Uterus (tissue), 4 donors: Measurements from ENCODE around the gene RENBP. TPM values are rescaled to one million over a fixed set of nuclear protein-coding genes. Genes with fewer than 3 reads are reported as not detected.

Experiments used
- DNase-seq, 2 donors: peaks; one replicate each; pipeline ENCODE4 v3.0.0-alpha.2; 2019 to 2020
- H3K27ac ChIP-seq, 2 donors: fragments of 200-600 bp; sonication (generic); 1 replicate in 1 of 2; 2 replicates in 1 of 2; pipeline ENCODE4 v1.5.1; 2016 to 2018
- H3K27me3 ChIP-seq, 2 donors: fragments of 200-600 bp; sonication (generic); one replicate each; pipeline ENCODE4 v1.5.1; 2018 to 2019; ENCODE audit warnings: control low read depth in 1 of 2
- H3K36me3 ChIP-seq, 2 donors: fragments of 200-600 bp; sonication (generic); one replicate each; pipeline ENCODE4 v1.5.1; 2019; ENCODE audit warnings: control low read depth in 1 of 2
- H3K4me1 ChIP-seq, 2 donors: fragments of 200-600 bp; sonication (generic); one replicate each; pipeline ENCODE4 v1.5.1; 2018 to 2019; ENCODE audit warnings: control low read depth in 1 of 2
- H3K4me3 ChIP-seq, 2 donors: fragments of 200-600 bp; sonication (generic); 1 replicate in 1 of 2; 2 replicates in 1 of 2; pipeline ENCODE4 v1.5.1; 2018 to 2019; ENCODE audit warnings: mild to moderate bottlenecking in 1 of 2
- H3K9me3 ChIP-seq, 2 donors: fragments of 200-600 bp; sonication (generic); one replicate each; pipeline ENCODE4 v1.5.1; 2019; ENCODE audit warnings: control low read depth in 1 of 2
- POLR2A ChIP-seq, 2 donors: fragments of 450-650 bp; IDR thresholded peaks; one replicate each; pipeline ENCODE4 v1.6.1; 2016; ENCODE audit warnings: antibody characterized with exemption in 2 of 2, mild to moderate bottlenecking in 1 of 2, moderate library complexity in 1 of 2
- intact Hi-C: fragments of 100-400 bp; cut with DNase I; formaldehyde crosslinking; loops from one replicate; pipeline ENCODE4 v1.15.1; 2023; ENCODE audit warnings: low total_unique reads
- total RNA-seq, 4 donors: library from RNA; depleted of rRNA in 3 of 4; stranded (reverse); fragments of >200 nt in 3 of 4; gene quantifications; one replicate each; pipeline versions ENCODE4 v1.1.0 to v1.2.4, GENCODE V29; 2014 to 2023
- TF ChIP-seq, protein P1 (sequence below), 4 experiments: fragments of 200-600 bp in 2 of 4; fragments of 450-650 bp in 2 of 4; sonication (generic) in 2 of 4; IDR thresholded peaks; one replicate each; pipeline ENCODE4 v1.5.1; 2016 to 2019; ENCODE audit warnings: antibody characterized with exemption in 4 of 4, mild to moderate bottlenecking in 2 of 4, moderate library complexity in 1 of 4
- donor health status: DM: yes; HTN: yes; CAD: no.

RENBP gene
- total RNA-seq = 1 to 10 TPM in 3 of 4 donors, under 1 TPM in 1; 0.77 to 5.9 (median 2.6) TPM

DNA sequence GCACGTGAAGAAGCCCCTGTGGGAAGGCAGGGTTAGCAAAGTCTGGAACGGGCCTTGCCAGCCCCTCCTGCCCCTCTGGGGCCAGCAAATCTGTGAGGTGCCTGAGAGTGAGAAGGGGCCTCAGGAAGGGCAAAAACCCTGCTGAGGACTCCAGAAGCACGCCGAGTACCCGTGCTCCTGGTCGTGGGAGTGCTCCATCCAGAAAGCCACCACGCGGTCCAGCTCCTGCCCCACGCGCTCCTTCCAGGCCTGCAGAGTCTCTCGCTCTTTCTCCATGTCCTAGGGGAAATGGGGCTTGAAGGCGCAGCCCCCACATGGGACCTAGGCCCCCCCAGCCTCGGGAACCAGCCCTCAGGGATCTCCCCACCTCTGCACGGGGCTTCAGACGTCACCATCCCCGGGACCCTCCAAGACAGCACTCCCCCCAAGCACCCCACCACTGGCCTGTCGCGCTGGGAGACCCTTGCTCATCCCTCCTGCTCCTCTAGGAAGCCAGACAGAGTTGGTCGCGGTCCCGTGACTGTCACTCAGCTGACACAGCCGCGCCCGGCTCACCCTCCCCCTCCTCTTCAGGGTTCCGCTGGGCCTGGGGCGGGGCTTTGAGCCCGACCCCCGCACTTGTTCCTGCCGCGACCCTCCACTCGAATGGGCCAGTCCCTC lies at the start of gene RENBP:
Gene RENBP, minus strand, starts transcription at position 504 of the 660 bp plus-strand sequence. Its CDS starts 33 bp downstream, at position 471.
- TF ChIP-seq POLR2A (IDR thresholded peaks at IDR 0.05) = no peak
- TF ChIP-seq, protein P1, sequence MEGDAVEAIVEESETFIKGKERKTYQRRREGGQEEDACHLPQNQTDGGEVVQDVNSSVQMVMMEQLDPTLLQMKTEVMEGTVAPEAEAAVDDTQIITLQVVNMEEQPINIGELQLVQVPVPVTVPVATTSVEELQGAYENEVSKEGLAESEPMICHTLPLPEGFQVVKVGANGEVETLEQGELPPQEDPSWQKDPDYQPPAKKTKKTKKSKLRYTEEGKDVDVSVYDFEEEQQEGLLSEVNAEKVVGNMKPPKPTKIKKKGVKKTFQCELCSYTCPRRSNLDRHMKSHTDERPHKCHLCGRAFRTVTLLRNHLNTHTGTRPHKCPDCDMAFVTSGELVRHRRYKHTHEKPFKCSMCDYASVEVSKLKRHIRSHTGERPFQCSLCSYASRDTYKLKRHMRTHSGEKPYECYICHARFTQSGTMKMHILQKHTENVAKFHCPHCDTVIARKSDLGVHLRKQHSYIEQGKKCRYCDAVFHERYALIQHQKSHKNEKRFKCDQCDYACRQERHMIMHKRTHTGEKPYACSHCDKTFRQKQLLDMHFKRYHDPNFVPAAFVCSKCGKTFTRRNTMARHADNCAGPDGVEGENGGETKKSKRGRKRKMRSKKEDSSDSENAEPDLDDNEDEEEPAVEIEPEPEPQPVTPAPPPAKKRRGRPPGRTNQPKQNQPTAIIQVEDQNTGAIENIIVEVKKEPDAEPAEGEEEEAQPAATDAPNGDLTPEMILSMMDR (IDR thresholded peaks at IDR 0.05) = no peak
- no peaks in the 10 kb centered on the region for H3K36me3 ChIP-seq
- DNase-seq = no peak
- intact Hi-C loops = no loop called here
- no peak within 1 kb of the TSS for H3K27ac ChIP-seq
- no peaks in the 10 kb centered on the region for H3K9me3 ChIP-seq
- no peak within 1 kb of the TSS for H3K4me3 ChIP-seq
- no peaks in the 10 kb centered on the region for H3K4me1 ChIP-seq
- H3K27me3 ChIP-seq = no peaks in the 10 kb centered on the region

DNA sequence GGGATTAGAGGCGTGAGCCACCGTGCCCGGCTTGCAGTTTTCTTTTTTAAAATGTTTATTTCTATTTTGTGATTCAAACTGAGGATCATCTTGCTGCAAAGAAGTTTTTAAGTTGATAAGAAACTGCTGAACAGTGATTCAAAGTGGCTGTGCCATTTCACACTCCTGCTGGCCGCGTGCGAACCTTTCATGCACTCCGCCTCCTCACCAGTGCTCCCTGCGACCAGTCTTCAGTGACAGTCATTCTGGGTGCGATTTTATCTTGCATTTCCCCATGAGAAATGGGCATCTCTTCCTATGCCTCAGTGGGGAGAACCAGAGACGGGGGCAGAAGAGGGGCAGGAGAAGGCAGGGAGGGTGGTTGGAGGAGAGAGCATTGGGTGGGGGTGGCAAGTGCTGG lies 49.5 kb upstream of the RENBP start:
- no peaks in the 10 kb centered on the region for H3K36me3 ChIP-seq
- H3K4me1 ChIP-seq = no peaks in the 10 kb centered on the region
- intact Hi-C loops = no loop called here
- H3K27me3 ChIP-seq = no peaks in the 10 kb centered on the region
- DNase-seq = no peak
- no peak overlapping the region for H3K27ac ChIP-seq
- no peaks in the 10 kb centered on the region for H3K9me3 ChIP-seq
- H3K4me3 ChIP-seq = no peak overlapping the region
- TF ChIP-seq POLR2A (IDR thresholded peaks at IDR 0.05) = no peak
- TF ChIP-seq, protein P1 (IDR thresholded peaks at IDR 0.05) = no peak

- H3K36me3 ChIP-seq = no peaks in the 10 kb centered on the region
- intact Hi-C loops = no loop called here
- H3K4me1 ChIP-seq = no peaks in the 10 kb centered on the region
- no peak overlapping the region for H3K4me3 ChIP-seq
- TF ChIP-seq, protein P1 (IDR thresholded peaks at IDR 0.05) = no peak
- TF ChIP-seq POLR2A (IDR thresholded peaks at IDR 0.05) = no peak
- no peaks in the 10 kb centered on the region for H3K27me3 ChIP-seq
- no peak overlapping the region for H3K27ac ChIP-seq
- no peaks in the 10 kb centered on the region for H3K9me3 ChIP-seq
- no peak for DNase-seq
Observed at GRCh38 chrX:153993079-153993478, 48.6 kb upstream of the RENBP start.

- no peak for DNase-seq
- intact Hi-C loops = no loop called here
- TF ChIP-seq, protein P1 (IDR thresholded peaks at IDR 0.05) = no peak
- TF ChIP-seq POLR2A (IDR thresholded peaks at IDR 0.05) = no peak
- Histone ChIP-seq H3K4me1 (no peaks in the 10 kb centered on the region), H3K4me3 (no peak overlapping the region), H3K27ac (no peak overlapping the region), H3K9me3 (no peaks in the 10 kb centered on the region), H3K36me3 (no peaks in the 10 kb centered on the region), H3K27me3 (no peaks in the 10 kb centered on the region)
Observed at GRCh38 chrX:153992180-153992579, 47.7 kb upstream of the RENBP start.

DNA sequence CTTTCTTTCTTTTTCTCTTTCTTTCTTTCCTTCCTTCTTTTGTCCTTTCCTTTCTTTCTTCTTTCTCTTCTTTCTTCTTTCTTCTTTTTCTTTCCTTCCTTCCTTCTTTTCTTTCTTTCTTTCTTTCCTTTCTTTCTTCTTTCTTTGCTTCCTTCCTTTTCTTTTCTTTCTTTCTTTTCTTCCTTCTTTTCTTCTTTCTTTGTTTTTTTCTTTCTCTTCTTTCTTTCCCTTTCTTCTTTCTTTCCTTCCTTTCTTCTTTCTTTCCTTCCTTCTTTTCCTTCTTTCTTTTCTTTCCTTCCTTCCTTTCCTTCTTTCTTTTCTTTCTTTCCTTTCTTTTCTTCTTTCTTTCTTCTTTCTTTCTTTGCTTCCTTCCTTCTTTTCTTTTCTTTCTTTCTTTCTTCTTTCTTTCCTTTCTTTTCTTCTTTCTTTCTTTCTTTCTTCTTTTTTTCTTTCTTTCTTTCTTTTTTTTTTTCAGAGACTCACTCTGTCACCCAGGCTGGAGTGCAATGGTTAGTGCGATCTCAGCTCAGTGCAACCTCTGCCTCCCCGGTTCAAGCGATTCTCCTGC lies 46.7 kb upstream of the RENBP start:
- intact Hi-C loops = no loop called here
- H3K9me3 ChIP-seq = no peaks in the 10 kb centered on the region
- TF ChIP-seq, protein P1 (IDR thresholded peaks at IDR 0.05) = no peak
- no peak for TF ChIP-seq POLR2A (IDR thresholded peaks at IDR 0.05)
- H3K4me1 ChIP-seq = no peaks in the 10 kb centered on the region
- no peak for DNase-seq
- no peaks in the 10 kb centered on the region for H3K27me3 ChIP-seq
- H3K27ac ChIP-seq = no peak overlapping the region
- no peaks in the 10 kb centered on the region for H3K36me3 ChIP-seq
- H3K4me3 ChIP-seq = no peak overlapping the region
